ENCODE measurements around the gene RHO.

GRCh38 chr3:129582799-129583198 is 54.4 kb downstream of the RHO start:
- TF ChIP-seq CTCF (conservative IDR thresholded peaks at IDR 0.05 in 1 of 2, IDR thresholded peaks at IDR 0.05 in 1 of 2; ENCODE audit: extremely low read depth in 1 of 2, insufficient read depth in 1 of 2, low read depth in 1 of 2, low read length in 2 of 2) (no peak), EZH2 (IDR thresholded peaks at IDR 0.05; ENCODE audit: borderline replicate concordance, low read length) (no peak)
